OCI-M2 (cell line): Measurements from ENCODE around the gene CDK14.

Experiments
- DNase-seq: peaks from one replicate; lab custom pipeline; 2025; ENCODE audit not compliant: unreplicated experiment; lab: John Stamatoyannopoulos, UW

CDK14 gene

GRCh38 chr7:90596671-90597562 lies 796 bp downstream of the CDK14 start:
- no peak for DNase-seq

- DNase-seq = no peak
Measured at GRCh38 chr7:90597563-90598253, 1.6 kb downstream of the CDK14 start.

- DNase-seq = no peak
Measured at GRCh38 chr7:90599038-90599437, 2.9 kb downstream of the CDK14 start.

GRCh38 chr7:90599892-90600555 lies 3.9 kb downstream of the CDK14 start:
- DNase-seq = no peak

GRCh38 chr7:90602303-90602702 lies 6.2 kb downstream of the CDK14 start:
- DNase-seq = no peak

GRCh38 chr7:90603346-90603745 lies 7.2 kb downstream of the CDK14 start:
- DNase-seq = no peak

GRCh38 chr7:90604383-90604782 lies 8.3 kb downstream of the CDK14 start:
- DNase-seq = no peak

- DNase-seq = no peak
Measured at GRCh38 chr7:90605055-90605454, 8.9 kb downstream of the CDK14 start.

- no peak for DNase-seq
Measured at GRCh38 chr7:90607196-90607595, 11.1 kb downstream of the CDK14 start.

- no peak for DNase-seq
Measured at GRCh38 chr7:90610105-90610504, 14.0 kb downstream of the CDK14 start.

GRCh38 chr7:90611115-90611514 lies 15.0 kb downstream of the CDK14 start:
- DNase-seq = no peak

GRCh38 chr7:90613088-90613498 lies 17.0 kb downstream of the CDK14 start:
- no peak for DNase-seq

GRCh38 chr7:90617442-90617841 lies 21.3 kb downstream of the CDK14 start:
- DNase-seq = no peak

GRCh38 chr7:90618876-90619275 lies 22.8 kb downstream of the CDK14 start:
- DNase-seq = no peak

- DNase-seq = no peak
Measured at GRCh38 chr7:90621125-90621746, 25.1 kb downstream of the CDK14 start.

- no peak for DNase-seq
Measured at GRCh38 chr7:90621747-90622140, 25.6 kb downstream of the CDK14 start.

- no peak for DNase-seq
Measured at GRCh38 chr7:90622670-90623069, 26.5 kb downstream of the CDK14 start.

GRCh38 chr7:90624225-90624911 lies 28.2 kb downstream of the CDK14 start:
- DNase-seq = no peak

GRCh38 chr7:90625051-90625450 lies 28.9 kb downstream of the CDK14 start:
- no peak for DNase-seq

- DNase-seq = no peak
Measured at GRCh38 chr7:90625562-90625961, 29.4 kb downstream of the CDK14 start.

- no peak for DNase-seq
Measured at GRCh38 chr7:90626013-90626412, 29.9 kb downstream of the CDK14 start.
